LHCN-M2 (cell line): ENCODE results near the gene CSRP1. TPM values are rescaled to one million over a fixed set of nuclear protein-coding genes. Genes with fewer than 3 reads are reported as not detected.
"Not testable (repeated sequence)": the region's sequence is repeated elsewhere in the genome, so short reads cannot be mapped to it uniquely, and the experiment has no call there.

Experiments
- DNase-seq: peaks from one replicate; pipeline ENCODE4 v3.0.0-alpha.2; 2012; ENCODE audit warnings: low read depth
- total RNA-seq: library from RNA; depleted of rRNA; stranded (reverse); fragments of >200 nt; gene quantifications from 2 replicates; pipeline ENCODE4 v1.2.3, GENCODE V29; 2014

CSRP1 gene
- total RNA-seq, 1 experiment from 2014 or later = 336 TPM

DNA sequence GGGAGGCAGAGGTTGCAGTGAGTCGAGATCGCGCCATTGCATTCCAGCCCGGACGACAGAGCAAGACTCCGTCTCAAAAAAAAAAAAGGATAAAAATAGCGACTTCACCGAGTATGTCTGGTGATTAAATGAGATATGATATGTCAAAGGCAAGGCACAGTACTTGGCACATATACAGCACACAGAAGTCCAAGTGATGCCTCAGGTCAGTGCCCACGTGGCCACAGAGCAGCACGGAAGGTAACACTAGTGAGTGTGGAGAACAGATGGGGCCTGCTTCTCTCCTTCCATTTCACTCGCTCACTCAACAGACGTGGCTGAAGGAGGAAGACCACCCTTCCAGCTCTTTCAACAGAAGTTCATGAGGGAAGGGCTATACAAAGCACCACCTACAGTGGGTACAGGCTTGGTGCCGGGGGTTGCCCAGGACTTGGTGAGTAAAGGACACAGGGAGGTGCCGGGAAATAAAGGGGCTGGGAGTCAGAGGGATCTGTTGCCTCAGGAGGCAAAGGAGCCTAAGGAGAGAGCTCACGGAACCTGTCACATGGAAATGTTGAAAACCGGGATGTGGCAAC is 8.9 kb downstream of the CSRP1 start:
- no peak for DNase-seq

DNA sequence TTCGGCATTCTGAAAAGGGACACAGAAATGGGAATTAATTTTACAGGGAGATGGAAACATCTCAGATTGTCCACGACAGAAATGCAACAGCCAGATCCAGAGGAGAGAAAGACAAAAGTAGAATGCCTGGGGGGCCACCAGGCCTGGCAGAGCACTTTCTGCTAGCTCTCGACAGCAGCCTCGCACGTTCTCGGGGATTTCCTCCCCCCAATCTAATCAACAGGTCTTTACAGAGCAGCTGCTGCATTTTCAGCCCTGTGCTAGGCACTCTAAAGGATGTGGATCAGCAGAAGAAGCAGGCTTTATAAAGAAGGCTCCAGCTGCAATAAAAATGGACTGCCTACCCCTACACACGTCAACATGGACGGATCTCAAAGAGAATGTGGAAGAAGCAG is 10.6 kb downstream of the CSRP1 start:
- no peak for DNase-seq

DNA sequence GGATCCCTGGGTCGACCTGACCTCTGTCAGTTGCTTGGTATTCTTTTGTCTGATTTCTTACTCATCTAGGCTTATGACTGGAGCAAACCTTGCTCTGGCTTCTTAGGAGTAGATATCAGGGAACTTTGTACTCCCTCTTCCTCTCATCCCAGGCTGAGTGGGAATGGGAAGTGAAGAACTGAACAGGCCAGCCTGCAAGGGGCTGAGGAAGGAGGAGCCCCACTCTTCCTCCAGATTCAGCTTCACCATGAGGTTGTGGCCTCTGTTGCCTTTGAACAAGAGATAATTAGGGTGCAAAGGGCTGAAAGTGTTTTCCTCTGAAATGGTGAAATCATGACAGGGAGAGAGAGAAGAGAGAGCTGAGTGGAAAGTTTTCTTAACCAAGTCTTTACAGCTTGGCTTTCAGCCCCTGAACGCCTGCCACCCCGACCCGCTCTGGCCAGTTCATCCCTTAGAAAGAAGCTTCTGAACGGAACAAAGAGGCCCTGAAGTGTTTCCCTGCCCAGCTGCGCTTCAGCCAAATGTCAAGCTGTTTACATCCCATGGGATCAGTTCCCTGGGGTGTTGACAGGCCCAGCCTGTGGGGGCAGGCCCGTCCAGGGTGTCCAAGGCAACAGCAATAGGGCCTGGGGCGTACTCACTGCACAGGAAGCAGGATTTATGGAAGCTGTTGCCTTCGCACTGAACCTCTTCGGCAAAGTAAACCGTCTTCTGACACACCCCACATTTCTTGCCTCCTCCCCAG is 11.2 kb downstream of the CSRP1 start:
- DNase-seq = no peak

DNA sequence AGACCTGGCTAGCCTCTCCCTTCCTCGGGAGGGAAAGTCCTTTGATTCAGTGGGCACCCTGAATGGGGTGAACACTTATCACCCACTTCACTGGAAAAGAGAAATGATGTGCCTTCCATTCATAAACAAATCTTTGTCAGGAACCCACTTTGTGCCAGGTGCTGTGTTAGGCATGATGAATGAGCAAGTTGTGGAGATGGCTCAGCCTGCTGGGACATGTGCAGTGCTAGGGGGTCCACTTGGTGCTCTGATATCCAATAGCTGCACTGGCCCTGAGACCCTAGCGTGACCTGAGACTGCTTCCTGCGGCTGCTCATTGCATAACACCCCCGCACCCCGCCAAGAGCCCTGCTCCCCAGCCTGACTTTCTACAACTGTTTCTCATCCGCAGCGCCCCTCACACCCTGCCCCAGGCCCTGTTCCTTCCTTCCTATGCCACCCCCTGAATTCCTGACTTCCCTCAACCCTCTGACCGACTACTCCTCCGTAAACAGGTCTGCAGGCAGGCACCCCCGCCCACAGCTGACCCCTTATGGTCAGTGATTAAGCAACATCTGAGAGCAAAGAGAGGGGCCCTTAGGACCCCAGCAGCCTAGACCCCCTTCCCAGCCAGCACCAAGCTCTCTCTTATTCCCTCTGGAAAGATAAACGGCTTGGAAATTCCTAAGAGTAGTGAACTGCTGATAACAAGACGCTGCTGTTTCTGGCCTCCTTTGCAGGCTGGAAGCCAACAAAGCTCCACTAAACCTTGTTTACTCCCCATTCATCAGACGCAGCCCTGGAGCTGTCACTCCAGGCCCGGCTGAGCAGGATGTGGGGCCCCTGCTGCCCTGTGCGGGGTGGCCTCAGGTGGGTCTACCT is 12.9 kb downstream of the CSRP1 start:
- DNase-seq = no peak

DNA sequence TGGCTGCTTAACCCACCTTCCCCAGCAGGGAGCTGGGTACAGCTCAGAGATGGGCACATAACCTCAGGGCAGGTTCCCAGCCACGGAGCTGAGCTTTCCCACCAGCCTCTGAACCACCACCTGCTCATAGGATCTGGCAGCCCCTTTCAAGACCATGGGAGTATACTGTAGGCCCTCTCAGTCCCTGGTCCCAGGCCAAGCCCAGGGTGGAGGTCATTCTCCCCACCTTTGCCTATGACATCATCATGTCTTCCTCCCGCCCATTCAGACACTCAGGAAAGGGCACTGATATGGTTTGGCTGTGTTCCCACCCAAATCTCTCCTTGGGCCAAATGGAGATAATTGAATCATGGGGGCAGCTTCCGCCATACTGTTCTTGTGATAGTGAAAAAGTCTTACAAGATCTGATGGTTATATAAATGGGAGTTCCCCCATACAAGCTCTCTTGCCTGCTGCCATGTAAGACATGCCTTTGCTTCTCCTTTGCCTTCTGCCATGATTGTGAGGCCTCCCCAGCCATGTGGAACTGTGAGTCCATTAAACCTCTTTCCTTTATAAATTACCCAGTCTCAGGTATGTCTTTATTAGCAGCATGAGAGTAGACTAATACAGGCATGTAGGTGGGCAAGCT is 13.8 kb downstream of the CSRP1 start:
- DNase-seq = not testable (repeated sequence)

DNA sequence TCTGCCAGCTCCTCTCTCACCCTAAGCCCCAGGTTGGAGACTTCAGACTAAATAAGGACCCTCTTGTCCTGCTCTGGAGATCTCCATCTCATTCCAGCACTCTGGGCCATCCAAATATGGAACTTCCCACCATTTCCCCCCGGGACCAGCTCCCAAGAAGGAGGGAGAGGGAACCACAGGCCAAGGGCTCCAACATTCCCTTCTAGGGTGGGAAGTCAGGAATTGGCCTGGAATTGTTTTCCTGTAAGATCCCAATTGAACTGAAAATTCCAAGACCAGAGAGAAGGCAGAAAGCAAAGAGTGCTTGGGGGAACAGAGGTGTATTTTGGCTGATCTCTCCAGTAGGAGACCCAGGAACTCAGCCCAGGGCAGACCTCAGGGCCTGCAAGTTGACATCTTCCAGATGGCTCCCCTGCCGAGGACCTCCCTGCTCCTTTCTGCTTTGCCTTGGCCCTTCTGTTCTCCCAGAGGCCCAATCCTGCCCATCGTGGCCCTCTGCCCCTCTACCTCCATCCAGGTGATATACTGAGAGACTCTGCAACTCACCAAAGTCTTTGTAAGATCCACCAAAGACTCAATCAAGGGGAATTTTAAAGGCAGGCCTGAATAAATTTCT is 14.9 kb downstream of the CSRP1 start:
- DNase-seq = no peak

DNA sequence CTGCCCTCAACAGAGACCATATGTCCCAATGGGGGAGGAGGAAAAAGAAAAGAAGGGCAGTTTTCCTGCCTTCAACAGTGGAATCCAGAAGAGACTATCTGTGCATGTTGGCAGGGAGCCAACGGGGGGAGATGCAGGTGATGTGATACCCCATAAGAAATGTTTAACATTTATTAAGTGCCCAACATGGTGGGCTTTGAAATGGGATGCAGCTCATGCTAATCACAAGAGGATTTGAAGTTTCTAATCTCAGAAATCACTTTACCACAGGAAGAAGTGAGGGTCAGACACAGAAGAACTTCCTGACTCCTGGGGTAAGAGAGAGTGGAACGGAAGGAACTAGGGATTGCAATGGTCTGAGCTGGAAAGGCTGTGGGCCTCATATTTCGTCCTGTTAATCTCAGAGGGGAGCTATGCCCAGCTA is 16.2 kb downstream of the CSRP1 start:
- DNase-seq = peak; percentile 25

DNA sequence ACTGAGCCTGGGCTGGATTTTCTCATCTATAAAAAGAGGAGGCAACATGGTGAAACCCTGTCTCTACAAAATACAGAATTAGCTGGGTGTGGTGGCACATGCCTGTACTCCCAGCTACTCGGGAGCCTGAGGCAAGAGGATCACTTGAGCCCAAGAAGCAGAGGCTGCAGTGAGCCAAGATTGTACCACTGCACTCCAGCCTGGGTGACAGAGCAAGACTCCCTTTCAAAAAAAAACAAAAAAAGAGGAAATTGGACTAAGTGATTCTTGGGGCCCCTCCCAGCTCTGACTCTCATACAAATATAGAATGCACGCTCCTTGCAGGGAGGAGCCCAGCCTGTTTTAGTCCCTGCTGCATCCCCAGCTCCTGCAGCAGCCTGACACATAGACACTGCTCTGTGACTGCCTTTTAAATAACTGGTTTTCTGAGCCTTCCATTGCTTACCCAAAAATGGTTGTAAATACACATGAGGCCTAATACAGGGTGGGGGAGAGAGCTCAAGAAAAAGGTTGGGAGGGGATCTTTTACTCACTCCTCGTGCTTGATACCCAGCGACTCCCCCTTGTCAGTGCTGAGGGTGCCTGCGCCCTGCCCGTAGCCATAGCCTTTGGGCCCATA is 17.2 kb downstream of the CSRP1 start:
- no peak for DNase-seq

DNA sequence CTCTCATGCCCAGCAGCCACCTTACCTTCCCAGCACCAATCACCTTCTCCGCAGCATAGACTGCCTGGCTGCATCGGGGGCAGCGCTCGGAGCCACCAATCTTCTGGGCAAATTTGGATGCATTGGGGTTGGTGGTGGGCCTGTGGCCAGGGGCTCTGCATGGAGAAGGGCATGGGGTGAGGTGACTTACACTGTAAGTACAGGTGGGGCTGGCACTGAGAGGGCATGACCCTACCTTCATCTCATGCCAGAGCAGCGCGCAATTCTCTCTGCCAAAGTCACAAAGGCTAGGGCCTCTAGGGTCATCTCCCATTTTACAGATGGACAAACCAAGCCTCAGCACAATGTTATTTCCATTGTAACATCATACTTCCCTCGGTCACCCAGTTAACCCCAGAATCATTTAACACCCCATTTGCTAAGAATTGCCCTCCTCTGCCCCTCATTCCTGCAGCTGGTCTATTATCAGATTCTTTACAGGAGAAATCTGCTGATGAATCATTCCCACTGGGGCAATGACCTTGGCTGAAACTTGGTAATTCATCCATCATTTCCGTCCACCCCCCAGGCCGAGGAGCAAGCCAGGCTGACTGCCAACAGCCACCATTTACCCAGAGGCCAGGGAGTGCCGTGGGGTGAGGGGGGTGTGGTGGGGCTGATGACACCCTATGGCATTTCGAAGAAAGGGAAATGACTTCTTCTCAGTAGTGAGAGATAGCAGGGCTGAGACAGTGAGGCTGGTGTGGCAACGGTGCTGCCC is 17.9 kb downstream of the CSRP1 start:
- DNase-seq = peak; percentile 97

DNA sequence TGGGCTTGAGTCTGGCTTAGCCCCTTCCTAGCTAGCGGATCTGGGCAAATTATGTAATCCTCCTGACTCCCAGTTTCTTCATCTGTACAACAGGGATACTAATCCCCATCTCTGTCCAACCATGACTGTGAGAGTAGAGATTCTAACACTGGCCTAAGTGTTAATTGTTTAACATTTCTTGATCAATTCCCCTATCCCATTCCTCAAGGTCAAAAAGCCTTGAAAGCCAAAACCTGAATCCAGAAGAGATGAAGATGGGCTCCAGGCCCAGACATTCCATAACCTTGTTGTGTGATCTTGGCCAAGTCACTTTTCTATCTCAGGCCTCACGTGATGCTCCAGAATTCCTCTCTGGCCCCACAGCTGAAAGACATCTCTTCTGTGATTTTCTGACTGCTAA is 19.2 kb downstream of the CSRP1 start:
- DNase-seq = no peak

DNA sequence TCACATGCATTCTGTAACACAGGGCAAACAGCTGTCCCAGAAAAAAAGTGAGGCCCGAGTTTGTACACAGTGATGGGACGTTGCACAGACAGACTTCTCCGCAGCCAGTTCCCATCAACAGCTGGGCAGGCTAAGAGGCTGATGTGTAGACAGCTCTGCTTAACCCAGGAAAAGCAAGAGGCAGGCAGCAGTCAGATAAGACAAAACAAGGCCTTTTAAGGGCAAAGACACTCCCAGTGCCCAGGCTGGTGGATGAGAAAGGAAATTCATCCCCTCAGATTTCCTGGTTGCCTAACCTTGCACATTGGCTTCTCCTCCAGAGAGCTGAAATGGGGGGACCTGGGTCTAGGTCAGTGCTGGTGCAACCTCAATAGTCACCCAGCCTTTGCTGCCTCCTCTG is 20.7 kb downstream of the CSRP1 start:
- peak; percentile 82 for DNase-seq

DNA sequence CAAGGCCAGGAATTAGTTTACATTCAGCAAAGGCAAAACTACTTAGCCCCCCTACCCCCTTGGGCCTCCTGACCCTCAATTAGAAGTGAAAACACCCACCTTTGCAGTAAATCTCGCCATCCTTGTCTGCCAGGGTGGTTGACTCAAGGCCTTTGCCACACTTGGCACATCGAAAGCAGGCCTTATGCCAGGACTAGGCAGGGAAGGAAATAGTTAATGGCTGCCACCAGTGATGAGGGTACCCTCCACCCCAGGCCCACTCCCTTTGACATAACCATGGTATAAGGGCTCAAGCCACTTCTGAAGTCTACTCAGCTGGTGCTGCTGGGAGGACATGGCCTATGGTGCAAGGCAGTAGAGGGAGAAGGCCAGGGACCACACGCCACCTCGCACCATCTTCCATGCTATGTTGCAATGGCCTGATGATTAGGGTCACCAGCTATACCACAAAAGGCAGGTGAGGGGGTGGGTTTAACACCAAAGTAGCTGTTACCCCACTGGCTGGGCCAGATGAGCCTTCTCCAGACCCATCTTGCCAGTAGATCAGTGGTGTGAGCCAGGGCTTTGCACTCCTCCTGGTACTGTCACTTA is 21.6 kb downstream of the CSRP1 start:
- no peak for DNase-seq

DNA sequence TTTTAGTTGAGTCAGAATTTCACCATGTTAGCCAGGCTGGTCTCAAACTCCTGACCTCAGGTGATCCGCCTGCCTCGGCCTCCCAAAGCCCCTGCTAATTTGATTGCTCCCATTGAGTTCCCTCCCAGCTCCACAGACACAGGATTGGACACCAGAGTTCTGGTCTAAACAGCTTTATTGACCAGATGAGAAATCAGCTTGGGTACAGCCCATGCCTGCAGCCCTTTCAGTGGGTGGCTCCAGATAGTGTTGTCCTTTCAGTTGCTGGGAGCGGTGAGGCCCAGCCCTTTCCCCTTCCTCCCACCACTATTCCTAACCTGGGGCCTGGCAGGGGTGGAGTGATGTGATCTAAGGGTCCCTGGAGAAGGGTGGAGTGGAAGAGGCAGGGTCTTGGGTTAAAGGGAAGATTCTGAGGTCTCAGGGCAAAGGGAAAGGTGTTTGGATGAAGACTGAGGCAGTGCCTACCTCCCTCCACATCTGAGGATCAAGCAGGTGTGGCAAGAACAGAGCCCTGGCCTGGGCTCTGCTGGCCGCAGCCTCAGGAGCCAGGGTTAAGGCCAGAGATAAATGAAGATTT is 23.5 kb downstream of the CSRP1 start:
- no peak for DNase-seq

DNA sequence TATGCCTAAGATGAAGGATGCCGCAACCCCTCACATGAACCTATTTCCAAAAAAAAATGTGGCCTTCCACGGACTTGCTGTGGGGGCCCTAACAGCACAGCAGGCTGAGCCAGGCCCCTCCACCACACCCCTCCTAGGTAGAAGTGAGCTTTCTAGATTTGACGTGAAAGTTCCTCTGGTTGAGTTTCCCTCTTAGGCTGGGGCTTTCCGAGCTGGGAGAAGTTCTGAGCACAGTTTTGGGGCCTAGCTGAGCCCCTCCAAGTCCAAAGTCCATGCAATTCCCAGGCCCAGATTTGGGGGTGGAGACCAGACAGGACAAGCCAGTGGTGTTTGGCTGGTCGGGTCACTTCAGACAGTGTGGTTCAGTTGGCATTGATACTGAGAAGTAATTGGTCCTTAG is 24.2 kb downstream of the CSRP1 start:
- DNase-seq = no peak

DNA sequence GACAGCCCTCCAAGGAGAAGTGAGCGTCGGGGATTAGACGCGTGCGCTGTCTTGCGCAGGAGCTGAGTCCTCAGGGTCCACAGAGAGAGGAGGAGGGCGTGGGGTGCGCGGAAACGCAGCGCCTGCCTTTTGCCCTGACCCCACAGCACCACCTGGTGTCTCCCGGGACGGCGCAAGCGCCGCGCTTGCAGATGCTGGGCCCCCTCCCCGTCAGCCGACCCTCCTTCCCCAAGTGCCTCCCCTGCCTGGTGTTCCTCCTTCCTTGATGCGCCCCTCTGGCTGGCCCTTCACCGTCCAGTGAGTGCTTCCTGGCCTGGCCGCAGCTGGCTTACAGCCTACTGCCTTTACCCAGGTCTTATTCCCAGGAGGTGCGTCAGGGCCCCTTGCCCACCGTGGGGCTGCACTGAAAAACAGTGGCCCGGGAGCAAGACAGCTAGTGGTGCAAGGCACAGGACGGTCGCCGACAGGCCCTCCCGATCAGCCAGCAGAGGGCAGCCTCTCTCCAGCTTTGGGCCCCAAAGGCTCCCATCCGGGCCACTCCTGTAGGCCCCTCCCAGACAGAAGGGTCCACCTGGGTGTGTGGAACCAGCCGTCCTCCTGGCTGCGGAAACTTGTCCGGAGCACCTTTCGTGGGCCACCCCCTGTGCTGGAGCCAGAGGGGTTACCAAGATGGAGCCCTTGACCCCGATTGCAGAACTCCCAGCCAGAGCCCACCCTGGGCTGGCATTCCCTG is 25.0 kb downstream of the CSRP1 start:
- peak; percentile 64 for DNase-seq

DNA sequence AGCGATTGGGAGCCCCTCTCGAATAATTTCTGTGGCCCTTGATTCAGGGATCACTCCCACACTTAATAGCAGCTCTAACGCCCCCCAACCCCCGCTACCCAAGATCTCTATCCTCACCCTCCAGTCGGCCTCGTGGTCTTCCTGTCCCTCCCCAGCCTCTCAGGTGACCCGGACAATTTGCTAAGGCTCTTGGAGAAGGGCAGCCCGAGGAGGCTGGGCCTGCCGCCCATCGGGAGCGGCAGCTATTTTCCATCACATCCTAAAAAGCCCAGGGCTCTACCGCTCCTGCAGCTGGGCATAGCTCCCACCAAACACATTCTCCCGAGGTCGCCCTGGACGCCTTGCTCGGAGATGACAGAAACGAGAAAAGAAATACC is 25.9 kb downstream of the CSRP1 start:
- no peak for DNase-seq

DNA sequence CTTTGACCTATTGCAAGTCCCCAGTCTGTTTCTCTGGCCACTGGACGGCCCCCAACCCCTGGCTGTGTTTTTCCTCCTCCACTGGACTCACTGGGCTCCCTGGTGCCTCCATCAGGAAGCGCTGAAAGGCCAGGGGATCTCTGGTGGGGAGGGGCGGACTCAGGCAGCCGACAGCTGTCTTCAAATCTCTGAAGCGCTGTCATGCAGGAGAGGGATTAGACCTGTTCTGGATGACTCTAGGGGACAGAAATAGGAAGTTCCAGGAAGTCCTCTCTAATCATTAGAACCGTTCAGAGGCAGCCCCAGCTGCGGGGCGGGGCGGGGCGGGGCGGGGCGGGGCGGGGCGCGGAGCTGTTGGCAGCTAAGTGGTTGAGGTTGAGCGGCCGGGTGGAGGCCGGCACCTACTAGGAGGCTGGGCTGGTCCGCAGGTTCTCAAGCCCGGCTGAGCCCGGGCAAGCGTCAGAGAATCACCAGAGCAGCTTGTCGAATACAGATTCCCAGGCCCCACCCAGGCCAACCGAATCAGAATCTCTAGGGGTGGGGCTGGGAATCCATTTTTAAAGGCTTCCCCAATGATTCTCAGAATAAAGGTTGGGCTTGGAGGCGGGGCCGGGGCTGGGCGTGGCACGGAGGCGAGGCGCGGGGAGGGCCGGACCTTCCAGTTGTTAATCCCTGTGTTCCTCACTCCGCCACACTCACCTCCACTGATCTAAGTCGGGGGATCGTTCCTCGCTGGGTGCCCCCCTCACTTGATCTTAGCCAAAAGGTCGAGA is 26.5 kb downstream of the CSRP1 start:
- peak; percentile 91 for DNase-seq

DNA sequence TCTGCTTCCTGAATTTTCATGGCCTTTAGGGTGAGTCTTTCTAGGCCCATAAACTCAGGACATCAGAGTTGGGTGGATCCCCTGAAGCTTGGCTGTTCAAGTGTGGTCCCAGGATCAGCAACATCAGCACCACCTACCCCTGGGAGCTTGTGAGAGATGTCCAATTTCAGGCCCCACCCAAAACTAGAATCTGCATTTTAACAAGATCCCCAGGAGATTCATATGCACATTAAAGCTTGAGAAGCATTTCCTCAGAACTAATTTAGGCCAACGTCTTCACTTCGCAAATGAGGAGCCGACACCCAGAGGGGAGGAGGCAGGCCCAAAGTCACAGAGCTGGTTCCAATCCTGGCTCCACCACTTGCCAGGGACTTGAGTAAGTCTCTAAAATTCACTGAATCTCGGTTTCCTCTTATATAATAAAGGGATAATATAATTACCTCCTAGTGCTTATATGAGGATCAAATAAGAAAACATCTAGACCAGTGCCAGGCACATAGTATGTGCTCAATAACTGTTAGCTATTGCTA is 27.7 kb downstream of the CSRP1 start:
- DNase-seq = no peak
